Measurements from ENCODE around the gene MXRA8.

- no peak for TF ChIP-seq CTCF (IDR thresholded peaks at IDR 0.05)
- no peak for TF ChIP-seq POLR2A (IDR thresholded peaks at IDR 0.05)
Observed at GRCh38 chr1:1340185-1340584, 18.2 kb downstream of the MXRA8 start.

Measured in vagina (tissue), 2 donors.